RWPE1 (cell line): Measurements from ENCODE around the gene XKR8.

Experiments used
- CTCF ChIA-PET: fragments of 350-600 bp; sonication (Branson Sonifier 250); formaldehyde crosslinking; extraction: SDS; loops from one replicate; lab custom pipeline; 2021; lab: Yijun Ruan, JAX
- POLR2A ChIA-PET: fragments of 400-600 bp; formaldehyde crosslinking; extraction: SDS; loops from one replicate; lab custom pipeline; 2020; ENCODE audit warnings: antibody characterized with exemption; ENCODE audit not compliant: low non-redundant PET; lab: Yijun Ruan, JAX
- DNase-seq: peaks from one replicate; pipeline ENCODE4 v3.0.0; 2012; ENCODE audit warnings: low spot score
- H3K27ac ChIP-seq: fragments of 450-650 bp; 2 replicates; pipeline ENCODE4 v1.5.1; 2017
- TF ChIP-seq, protein P1 (sequence below): fragments of 450-650 bp; conservative IDR thresholded peaks from 2 replicates; pipeline ENCODE4 v1.5.1; 2017; ENCODE audit warnings: low read depth, mild to moderate bottlenecking

The XKR8 gene

DNA sequence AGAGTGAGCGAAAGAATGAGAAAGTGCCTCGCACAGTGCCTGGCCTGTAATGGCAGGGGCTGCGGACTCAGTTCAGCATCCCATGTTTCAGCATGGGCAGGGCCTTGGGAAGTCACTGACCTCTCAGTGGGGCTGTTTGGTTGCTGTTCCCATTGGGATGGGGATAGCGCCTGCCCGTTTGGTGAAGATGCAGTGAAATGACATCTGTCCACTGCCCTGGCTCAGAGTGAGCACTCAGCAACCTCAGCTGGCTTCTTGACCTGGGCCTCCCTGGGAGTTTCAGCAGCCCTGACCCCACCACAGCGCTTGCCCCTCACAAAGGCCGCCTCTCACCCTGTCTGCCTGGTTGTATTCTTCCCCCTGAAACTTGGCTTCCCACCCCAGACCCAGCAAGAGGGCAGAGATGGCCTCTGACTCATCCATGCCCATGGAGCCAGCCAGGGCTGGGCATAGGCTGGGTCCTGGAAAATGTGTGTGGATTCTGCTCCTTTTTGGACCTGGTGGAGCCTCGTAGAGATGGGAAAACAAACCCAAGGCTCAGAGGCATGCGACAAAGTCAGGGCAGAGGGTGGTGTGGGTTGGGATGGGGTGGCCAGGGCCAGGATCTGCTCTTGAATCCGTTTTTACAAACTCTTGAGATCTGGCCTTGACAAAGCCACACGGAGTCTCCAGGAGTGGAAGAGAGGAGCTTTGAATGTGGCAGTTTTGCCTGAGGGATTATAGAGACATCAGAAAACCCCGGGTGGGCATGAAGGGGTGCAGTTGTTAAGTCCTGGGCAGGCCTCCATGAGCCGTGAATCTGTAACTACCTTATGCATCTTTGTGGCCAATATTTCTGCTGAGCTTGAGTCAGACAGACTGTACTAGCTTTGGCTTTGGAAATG is 1.2 kb downstream of the XKR8 start:
- peak overlapping the region; percentile 90 for H3K27ac ChIP-seq
- no peak for DNase-seq
- TF ChIP-seq, protein P1, sequence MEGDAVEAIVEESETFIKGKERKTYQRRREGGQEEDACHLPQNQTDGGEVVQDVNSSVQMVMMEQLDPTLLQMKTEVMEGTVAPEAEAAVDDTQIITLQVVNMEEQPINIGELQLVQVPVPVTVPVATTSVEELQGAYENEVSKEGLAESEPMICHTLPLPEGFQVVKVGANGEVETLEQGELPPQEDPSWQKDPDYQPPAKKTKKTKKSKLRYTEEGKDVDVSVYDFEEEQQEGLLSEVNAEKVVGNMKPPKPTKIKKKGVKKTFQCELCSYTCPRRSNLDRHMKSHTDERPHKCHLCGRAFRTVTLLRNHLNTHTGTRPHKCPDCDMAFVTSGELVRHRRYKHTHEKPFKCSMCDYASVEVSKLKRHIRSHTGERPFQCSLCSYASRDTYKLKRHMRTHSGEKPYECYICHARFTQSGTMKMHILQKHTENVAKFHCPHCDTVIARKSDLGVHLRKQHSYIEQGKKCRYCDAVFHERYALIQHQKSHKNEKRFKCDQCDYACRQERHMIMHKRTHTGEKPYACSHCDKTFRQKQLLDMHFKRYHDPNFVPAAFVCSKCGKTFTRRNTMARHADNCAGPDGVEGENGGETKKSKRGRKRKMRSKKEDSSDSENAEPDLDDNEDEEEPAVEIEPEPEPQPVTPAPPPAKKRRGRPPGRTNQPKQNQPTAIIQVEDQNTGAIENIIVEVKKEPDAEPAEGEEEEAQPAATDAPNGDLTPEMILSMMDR = no peak
- POLR2A ChIA-PET = interaction anchor here (0.9 kb wide), 1 partner anchor 84 kb away, joined by 3 read pairs; no protein-coding TSS in a partner anchor
- CTCF ChIA-PET = interaction anchor here (0.8 to 1.4 kb wide), 4 partner anchors 11 to 103 kb away, joined by 3 to 5 read pairs (median 4); no protein-coding TSS in a partner anchor

DNA sequence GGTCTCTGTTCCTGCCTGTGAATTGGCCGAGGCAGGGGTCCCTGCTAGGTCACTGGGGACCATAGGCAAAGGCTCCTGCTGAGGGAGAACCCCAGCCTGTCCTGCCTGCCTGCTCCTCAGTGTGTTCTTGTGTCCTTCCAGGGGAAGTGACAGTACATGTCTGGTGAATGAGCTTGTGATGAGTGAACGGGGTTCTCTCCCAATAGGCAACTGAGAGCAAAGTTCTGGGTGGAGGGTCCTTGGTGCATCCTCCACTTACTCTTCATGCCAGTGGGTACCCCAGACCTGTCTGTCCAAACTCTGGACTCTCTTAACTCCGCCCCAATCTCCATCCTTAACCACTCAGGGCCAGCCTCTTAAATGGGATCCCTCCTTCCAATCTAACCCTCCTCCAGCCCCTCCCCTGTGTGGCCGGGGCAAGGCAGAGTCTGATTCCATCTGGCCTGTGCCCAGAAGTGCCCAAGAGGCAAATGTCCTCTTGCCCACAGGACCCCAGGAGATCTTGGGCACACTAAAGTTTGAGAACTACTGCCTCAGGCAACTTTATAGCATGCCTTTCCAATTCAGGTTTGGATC is 2.0 kb downstream of the XKR8 start:
- ChIA-PET POLR2A (interaction anchor here (0.9 kb wide), 1 partner anchor 85 kb away, joined by 3 read pairs; no protein-coding TSS in a partner anchor), CTCF (interaction anchor here (0.8 to 1.1 kb wide), 3 partner anchors 10 to 104 kb away, joined by 3 to 5 read pairs (median 3); no protein-coding TSS in a partner anchor)
- no peak for DNase-seq
- TF ChIP-seq, protein P1 = no peak
- peak overlapping the region; percentile 90 for H3K27ac ChIP-seq

DNA sequence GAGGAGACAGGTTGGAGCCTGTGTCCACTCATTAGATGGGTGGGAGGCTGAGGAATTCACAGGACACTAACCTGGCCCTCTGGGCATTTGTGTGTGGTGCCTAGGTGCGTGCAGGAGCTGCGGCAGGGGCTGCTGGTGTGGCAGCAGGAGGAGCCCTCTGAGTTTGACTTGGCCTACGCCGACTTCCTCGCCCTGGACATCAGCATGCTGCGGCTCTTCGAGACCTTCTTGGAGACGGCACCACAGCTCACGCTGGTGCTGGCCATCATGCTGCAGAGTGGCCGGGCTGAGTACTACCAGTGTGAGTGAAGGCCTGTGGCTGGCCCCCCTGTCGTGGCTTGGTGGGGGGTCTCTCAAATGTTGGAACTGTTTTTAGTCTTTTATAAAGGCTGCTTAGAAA is 3.6 kb downstream of the XKR8 start:
- TF ChIP-seq, protein P1 = no peak
- POLR2A ChIA-PET = no interaction called here
- no peak overlapping the region for H3K27ac ChIP-seq
- no peak for DNase-seq
- CTCF ChIA-PET = no interaction called here

DNA sequence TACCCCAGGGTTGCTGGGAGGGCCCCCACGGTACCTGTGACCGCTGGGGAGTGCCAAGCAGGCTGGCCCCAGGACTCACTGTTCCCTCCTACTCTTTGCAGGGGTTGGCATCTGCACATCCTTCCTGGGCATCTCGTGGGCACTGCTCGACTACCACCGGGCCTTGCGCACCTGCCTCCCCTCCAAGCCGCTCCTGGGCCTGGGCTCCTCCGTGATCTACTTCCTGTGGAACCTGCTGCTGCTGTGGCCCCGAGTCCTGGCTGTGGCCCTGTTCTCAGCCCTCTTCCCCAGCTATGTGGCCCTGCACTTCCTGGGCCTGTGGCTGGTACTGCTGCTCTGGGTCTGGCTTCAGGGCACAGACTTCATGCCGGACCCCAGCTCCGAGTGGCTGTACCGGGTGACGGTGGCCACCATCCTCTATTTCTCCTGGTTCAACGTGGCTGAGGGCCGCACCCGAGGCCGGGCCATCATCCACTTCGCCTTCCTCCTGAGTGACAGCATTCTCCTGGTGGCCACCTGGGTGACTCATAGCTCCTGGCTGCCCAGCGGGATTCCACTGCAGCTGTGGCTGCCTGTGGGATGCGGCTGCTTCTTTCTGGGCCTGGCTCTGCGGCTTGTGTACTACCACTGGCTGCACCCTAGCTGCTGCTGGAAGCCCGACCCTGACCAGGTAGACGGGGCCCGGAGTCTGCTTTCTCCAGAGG is 6.8 kb downstream of the XKR8 start:
- POLR2A ChIA-PET = no interaction called here
- CTCF ChIA-PET = interaction anchor here (0.6 kb wide), 1 partner anchor 118 kb away, joined by 4 read pairs; no protein-coding TSS in a partner anchor
- H3K27ac ChIP-seq = no peak overlapping the region; the same call in 1 of the 2 replicates
- peak; percentile 31 for DNase-seq
- TF ChIP-seq, protein P1 = no peak

DNA sequence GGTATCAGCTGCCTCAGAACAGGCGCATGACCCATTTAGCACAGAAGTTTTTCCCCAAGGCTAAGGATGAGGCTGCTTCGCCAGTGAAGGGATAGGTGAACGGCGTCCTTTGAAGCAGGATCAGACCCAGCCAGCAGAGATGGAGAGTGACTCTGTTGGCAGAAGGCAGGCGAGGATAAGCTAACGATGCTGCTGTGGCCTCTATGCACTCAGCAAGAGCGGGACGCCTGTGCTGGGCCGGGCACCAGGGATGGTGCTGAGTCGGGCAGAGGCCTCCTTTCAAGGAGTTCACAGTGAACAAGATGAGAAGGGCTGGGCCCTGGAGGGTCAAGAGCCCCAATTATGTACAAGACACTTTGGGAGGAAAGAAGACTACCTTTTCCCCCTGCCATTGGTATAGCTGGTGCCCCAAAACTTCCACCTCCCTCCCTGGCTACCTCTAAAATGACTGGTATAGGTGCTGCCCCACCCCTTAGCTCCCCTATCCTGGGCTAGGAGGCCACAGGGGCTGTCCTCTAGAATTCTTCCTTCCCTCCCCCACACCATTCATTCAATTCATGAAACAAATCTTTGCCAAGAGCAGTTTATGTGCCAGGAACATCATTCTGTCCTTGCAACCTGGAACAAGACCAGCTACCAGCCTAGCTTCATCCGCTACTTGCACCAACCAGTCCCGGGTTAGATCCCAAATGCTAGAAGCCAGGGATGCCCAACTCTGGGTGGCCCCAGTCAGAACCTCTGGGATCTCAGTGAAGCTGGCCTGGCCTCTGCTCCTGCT is 7.5 kb downstream of the XKR8 start:
- no peak for DNase-seq
- ChIA-PET CTCF (interaction anchor here (0.6 kb wide), 4 partner anchors 47 to 242 kb away, joined by 3 to 4 read pairs (median 4); no protein-coding TSS in a partner anchor), POLR2A (no interaction called here)
- TF ChIP-seq, protein P1 = no peak
- no peak overlapping the region; the same call in 1 of the 2 replicates for H3K27ac ChIP-seq
